ENCODE measurements around the gene MTMR4. TPM values are rescaled to one million over a fixed set of nuclear protein-coding genes. Genes with fewer than 3 reads are reported as not detected.
"Not testable (repeated sequence)": the region's sequence is repeated elsewhere in the genome, so short reads cannot be mapped to it uniquely, and the experiment has no call there.

MTMR4 gene
- total RNA-seq, 1 donor from 2014 or later, result 30.2 TPM

- no peak for DNase-seq (ENCODE audit: low spot score)
- Mint-ChIP-seq H3K4me1 (ENCODE audit: low read depth) (no peaks in the 10 kb centered on the region), H3K9me3 (ENCODE audit: low read depth) (no peaks in the 10 kb centered on the region), H3K4me3 (ENCODE audit: unreplicated experiment) (no peak overlapping the region), H3K27ac (ENCODE audit: unreplicated experiment) (no peak overlapping the region), H3K36me3 (ENCODE audit: low read depth) (peaks cover 7% of the 10 kb centered on the region), H3K27me3 (ENCODE audit: low read depth) (no peaks in the 10 kb centered on the region)
- TF ChIP-seq CTCF (IDR thresholded peaks at IDR 0.05), result no peak
Measured at GRCh38 chr17:58484600-58484999, 29.8 kb downstream of the MTMR4 start.

GRCh38 chr17:58481798-58482197 is 32.6 kb downstream of the MTMR4 start:
- not testable (repeated sequence) for DNase-seq (ENCODE audit: low spot score); H3K4me1 Mint-ChIP-seq (ENCODE audit: low read depth); H3K27ac Mint-ChIP-seq (ENCODE audit: unreplicated experiment); H3K27me3 Mint-ChIP-seq (ENCODE audit: low read depth); H3K36me3 Mint-ChIP-seq (ENCODE audit: low read depth); H3K4me3 Mint-ChIP-seq (ENCODE audit: unreplicated experiment); H3K9me3 Mint-ChIP-seq (ENCODE audit: low read depth)

- no peak overlapping the region for H3K4me3 Mint-ChIP-seq (ENCODE audit: unreplicated experiment)
- H3K4me1 Mint-ChIP-seq (ENCODE audit: low read depth), result no peaks in the 10 kb centered on the region
- DNase-seq (ENCODE audit: low spot score), result no peak
- no peaks in the 10 kb centered on the region for H3K9me3 Mint-ChIP-seq (ENCODE audit: low read depth)
- H3K27me3 Mint-ChIP-seq (ENCODE audit: low read depth), result no peaks in the 10 kb centered on the region
- TF ChIP-seq CTCF (IDR thresholded peaks at IDR 0.05), result no peak
- peaks cover 5% of the 10 kb centered on the region for H3K36me3 Mint-ChIP-seq (ENCODE audit: low read depth)
- H3K27ac Mint-ChIP-seq (ENCODE audit: unreplicated experiment), result no peak overlapping the region
Measured at GRCh38 chr17:58480090-58480489, 34.3 kb downstream of the MTMR4 start.

GRCh38 chr17:58476812-58477211 is 37.6 kb downstream of the MTMR4 start:
- Mint-ChIP-seq H3K4me1 (ENCODE audit: low read depth) (no peaks in the 10 kb centered on the region), H3K27me3 (ENCODE audit: low read depth) (no peaks in the 10 kb centered on the region), H3K36me3 (ENCODE audit: low read depth) (peaks cover 5% of the 10 kb centered on the region), H3K9me3 (ENCODE audit: low read depth) (no peaks in the 10 kb centered on the region), H3K4me3 (ENCODE audit: unreplicated experiment) (no peak overlapping the region), H3K27ac (ENCODE audit: unreplicated experiment) (no peak overlapping the region)
- TF ChIP-seq CTCF (IDR thresholded peaks at IDR 0.05), result no peak
- no peak for DNase-seq (ENCODE audit: low spot score)

GRCh38 chr17:58475985-58476384 is 38.5 kb downstream of the MTMR4 start:
- Mint-ChIP-seq H3K4me1 (ENCODE audit: low read depth) (no peaks in the 10 kb centered on the region), H3K4me3 (ENCODE audit: unreplicated experiment) (no peak overlapping the region), H3K27ac (ENCODE audit: unreplicated experiment) (no peak overlapping the region), H3K27me3 (ENCODE audit: low read depth) (no peaks in the 10 kb centered on the region), H3K36me3 (ENCODE audit: low read depth) (peaks cover 5% of the 10 kb centered on the region), H3K9me3 (ENCODE audit: low read depth) (no peaks in the 10 kb centered on the region)
- no peak for TF ChIP-seq CTCF (IDR thresholded peaks at IDR 0.05)
- no peak for DNase-seq (ENCODE audit: low spot score)

- Mint-ChIP-seq H3K9me3 (ENCODE audit: low read depth) (no peaks in the 10 kb centered on the region), H3K27me3 (ENCODE audit: low read depth) (peaks cover 14% of the 10 kb centered on the region), H3K4me1 (ENCODE audit: low read depth) (no peaks in the 10 kb centered on the region), H3K36me3 (ENCODE audit: low read depth) (peaks cover 1% of the 10 kb centered on the region), H3K27ac (ENCODE audit: unreplicated experiment) (no peak overlapping the region), H3K4me3 (ENCODE audit: unreplicated experiment) (no peak overlapping the region)
- no peak for TF ChIP-seq CTCF (IDR thresholded peaks at IDR 0.05)
- DNase-seq (ENCODE audit: low spot score), result no peak
Measured at GRCh38 chr17:58470356-58470755, 44.1 kb downstream of the MTMR4 start.

Measured in chondrocyte (in vitro differentiated cells).